ENCODE results near the gene POLR2C. TPM values are rescaled to one million over a fixed set of nuclear protein-coding genes. Genes with fewer than 3 reads are reported as not detected.

POLR2C gene
- total and polyA plus RNA-seq, 2 of the 13 experiments (the other 11 are each of a cell fraction or from before 2014, with no cell fraction given): 104 to 216 TPM

DNA sequence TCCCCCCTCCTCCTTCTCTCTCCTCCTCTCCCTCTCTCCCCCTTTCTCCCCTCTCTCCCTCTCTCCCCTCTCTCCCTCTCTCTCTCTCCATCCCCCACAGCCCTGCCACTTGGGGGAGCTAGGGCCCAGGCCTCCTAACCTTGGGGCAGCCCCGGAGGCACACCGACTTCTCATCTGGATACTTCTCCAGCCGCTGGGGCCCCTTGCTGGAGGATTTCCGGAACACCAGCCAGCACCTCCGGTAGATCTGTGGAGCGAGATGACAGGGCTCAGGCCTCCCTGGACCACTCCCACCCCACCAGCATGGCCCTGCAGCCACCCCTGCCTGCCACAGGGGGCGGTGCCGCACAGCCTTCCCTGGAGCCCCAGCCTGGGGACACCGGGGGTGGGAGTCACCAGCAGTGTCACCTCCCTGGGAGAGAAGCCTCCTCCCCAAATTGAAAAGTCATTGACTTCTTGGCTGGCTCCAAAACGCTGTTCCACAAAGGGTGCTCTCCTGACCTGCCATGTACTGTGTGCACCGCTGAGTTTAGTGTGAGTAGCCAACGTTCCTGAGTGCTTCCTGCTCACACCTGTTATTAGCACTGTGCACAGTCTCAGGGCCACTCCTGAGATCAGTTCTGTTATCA is 13.3 kb downstream of the POLR2C start (continued):
- TF ChIP-seq HNF4G (IDR thresholded peaks at IDR 0.05; ENCODE audit: borderline replicate concordance, low read depth, low read length) (no peak), HNF4G (CRISPR knock-in tag; IDR thresholded peaks at IDR 0.05; ENCODE audit: borderline replicate concordance, low read depth) (no peak), HDAC1 (CRISPR knock-in tag; IDR thresholded peaks at IDR 0.05) (no peak), KDM4B (CRISPR knock-in tag; IDR thresholded peaks at IDR 0.05) (no peak), ONECUT2 (CRISPR knock-in tag; IDR thresholded peaks at IDR 0.05) (no peak), ZKSCAN5 (CRISPR knock-in tag; IDR thresholded peaks at IDR 0.05) (peak; percentile 47; the same call in 1 of the 2 replicates), NR2F1 (CRISPR knock-in tag; IDR thresholded peaks at IDR 0.05) (no peak), CHCHD3 (CRISPR knock-in tag; IDR thresholded peaks at IDR 0.05) (no peak), NCOA2 (CRISPR knock-in tag; IDR thresholded peaks at IDR 0.05) (no peak), ZNF282 (IDR thresholded peaks at IDR 0.05; ENCODE audit: partially characterized antibody) (no peak), MIXL1 (CRISPR knock-in tag; IDR thresholded peaks at IDR 0.05) (no peak), MTA3 (CRISPR knock-in tag; IDR thresholded peaks at IDR 0.05) (no peak), NFE2 (CRISPR knock-in tag; IDR thresholded peaks at IDR 0.05) (no peak), ZBTB38 (CRISPR knock-in tag; IDR thresholded peaks at IDR 0.05) (peak; percentile 75; the same call in 1 of the 2 replicates), ZNF17 (CRISPR knock-in tag; IDR thresholded peaks at IDR 0.05) (no peak), NCOA5 (CRISPR knock-in tag; IDR thresholded peaks at IDR 0.05) (no peak)
- TF ChIP-seq, protein P1, sequence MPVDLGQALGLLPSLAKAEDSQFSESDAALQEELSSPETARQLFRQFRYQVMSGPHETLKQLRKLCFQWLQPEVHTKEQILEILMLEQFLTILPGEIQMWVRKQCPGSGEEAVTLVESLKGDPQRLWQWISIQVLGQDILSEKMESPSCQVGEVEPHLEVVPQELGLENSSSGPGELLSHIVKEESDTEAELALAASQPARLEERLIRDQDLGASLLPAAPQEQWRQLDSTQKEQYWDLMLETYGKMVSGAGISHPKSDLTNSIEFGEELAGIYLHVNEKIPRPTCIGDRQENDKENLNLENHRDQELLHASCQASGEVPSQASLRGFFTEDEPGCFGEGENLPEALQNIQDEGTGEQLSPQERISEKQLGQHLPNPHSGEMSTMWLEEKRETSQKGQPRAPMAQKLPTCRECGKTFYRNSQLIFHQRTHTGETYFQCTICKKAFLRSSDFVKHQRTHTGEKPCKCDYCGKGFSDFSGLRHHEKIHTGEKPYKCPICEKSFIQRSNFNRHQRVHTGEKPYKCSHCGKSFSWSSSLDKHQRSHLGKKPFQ (CRISPR knock-in tag; IDR thresholded peaks at IDR 0.05; ENCODE audit: insufficient replicate concordance): peak; percentile 46
- TF ChIP-seq, protein P2, sequence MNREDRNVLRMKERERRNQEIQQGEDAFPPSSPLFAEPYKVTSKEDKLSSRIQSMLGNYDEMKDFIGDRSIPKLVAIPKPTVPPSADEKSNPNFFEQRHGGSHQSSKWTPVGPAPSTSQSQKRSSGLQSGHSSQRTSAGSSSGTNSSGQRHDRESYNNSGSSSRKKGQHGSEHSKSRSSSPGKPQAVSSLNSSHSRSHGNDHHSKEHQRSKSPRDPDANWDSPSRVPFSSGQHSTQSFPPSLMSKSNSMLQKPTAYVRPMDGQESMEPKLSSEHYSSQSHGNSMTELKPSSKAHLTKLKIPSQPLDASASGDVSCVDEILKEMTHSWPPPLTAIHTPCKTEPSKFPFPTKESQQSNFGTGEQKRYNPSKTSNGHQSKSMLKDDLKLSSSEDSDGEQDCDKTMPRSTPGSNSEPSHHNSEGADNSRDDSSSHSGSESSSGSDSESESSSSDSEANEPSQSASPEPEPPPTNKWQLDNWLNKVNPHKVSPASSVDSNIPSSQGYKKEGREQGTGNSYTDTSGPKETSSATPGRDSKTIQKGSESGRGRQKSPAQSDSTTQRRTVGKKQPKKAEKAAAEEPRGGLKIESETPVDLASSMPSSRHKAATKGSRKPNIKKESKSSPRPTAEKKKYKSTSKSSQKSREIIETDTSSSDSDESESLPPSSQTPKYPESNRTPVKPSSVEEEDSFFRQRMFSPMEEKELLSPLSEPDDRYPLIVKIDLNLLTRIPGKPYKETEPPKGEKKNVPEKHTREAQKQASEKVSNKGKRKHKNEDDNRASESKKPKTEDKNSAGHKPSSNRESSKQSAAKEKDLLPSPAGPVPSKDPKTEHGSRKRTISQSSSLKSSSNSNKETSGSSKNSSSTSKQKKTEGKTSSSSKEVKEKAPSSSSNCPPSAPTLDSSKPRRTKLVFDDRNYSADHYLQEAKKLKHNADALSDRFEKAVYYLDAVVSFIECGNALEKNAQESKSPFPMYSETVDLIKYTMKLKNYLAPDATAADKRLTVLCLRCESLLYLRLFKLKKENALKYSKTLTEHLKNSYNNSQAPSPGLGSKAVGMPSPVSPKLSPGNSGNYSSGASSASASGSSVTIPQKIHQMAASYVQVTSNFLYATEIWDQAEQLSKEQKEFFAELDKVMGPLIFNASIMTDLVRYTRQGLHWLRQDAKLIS (CRISPR knock-in tag; IDR thresholded peaks at IDR 0.05): no peak
- TF ChIP-seq, protein P3, sequence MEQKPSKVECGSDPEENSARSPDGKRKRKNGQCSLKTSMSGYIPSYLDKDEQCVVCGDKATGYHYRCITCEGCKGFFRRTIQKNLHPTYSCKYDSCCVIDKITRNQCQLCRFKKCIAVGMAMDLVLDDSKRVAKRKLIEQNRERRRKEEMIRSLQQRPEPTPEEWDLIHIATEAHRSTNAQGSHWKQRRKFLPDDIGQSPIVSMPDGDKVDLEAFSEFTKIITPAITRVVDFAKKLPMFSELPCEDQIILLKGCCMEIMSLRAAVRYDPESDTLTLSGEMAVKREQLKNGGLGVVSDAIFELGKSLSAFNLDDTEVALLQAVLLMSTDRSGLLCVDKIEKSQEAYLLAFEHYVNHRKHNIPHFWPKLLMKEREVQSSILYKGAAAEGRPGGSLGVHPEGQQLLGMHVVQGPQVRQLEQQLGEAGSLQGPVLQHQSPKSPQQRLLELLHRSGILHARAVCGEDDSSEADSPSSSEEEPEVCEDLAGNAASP (CRISPR knock-in tag; IDR thresholded peaks at IDR 0.05; ENCODE audit: borderline replicate concordance): no peak
- TF ChIP-seq, protein P4, sequence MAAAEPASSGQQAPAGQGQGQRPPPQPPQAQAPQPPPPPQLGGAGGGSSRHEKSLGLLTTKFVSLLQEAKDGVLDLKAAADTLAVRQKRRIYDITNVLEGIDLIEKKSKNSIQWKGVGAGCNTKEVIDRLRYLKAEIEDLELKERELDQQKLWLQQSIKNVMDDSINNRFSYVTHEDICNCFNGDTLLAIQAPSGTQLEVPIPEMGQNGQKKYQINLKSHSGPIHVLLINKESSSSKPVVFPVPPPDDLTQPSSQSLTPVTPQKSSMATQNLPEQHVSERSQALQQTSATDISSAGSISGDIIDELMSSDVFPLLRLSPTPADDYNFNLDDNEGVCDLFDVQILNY (CRISPR knock-in tag; conservative IDR thresholded peaks at IDR 0.05): no peak
- TF ChIP-seq, protein P5, sequence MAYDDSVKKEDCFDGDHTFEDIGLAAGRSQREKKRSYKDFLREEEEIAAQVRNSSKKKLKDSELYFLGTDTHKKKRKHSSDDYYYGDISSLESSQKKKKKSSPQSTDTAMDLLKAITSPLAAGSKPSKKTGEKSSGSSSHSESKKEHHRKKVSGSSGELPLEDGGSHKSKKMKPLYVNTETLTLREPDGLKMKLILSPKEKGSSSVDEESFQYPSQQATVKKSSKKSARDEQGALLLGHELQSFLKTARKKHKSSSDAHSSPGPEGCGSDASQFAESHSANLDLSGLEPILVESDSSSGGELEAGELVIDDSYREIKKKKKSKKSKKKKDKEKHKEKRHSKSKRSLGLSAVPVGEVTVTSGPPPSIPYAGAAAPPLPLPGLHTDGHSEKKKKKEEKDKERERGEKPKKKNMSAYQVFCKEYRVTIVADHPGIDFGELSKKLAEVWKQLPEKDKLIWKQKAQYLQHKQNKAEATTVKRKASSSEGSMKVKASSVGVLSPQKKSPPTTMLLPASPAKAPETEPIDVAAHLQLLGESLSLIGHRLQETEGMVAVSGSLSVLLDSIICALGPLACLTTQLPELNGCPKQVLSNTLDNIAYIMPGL (CRISPR knock-in tag; IDR thresholded peaks at IDR 0.05; ENCODE audit: borderline replicate concordance in 1 of 2, low read depth in 1 of 2): peak; percentile 60 to 61
